Natural killer cell (primary cell): ENCODE results near the gene DHCR24. TPM values are rescaled to one million over a fixed set of nuclear protein-coding genes. Genes with fewer than 3 reads are reported as not detected.

Experiments used
- ATAC-seq, 3 donors: fragments of 150-1000 bp in 2 of 3; fragments of 200-7000 bp in 1 of 3; cut with Tn5 transposase; 1 replicate in 1 of 3; 2 replicates in 2 of 3; pipeline ENCODE4 v1.10.0; 2021; ENCODE audit warnings: mild to moderate bottlenecking in 2 of 3, moderate library complexity in 2 of 3
- DNase-seq, 2 donors: peaks; one replicate each; pipeline versions ENCODE4 v3.0.0 to v3.0.0-alpha.2; 2013 to 2021; ENCODE audit warnings: mixed read lengths in 1 of 2
- H3K27ac ChIP-seq: one replicate; pipeline ENCODE4 v1.5.1; 2013; ENCODE audit warnings: mild to moderate bottlenecking, low read length
- H3K27me3 ChIP-seq: one replicate; pipeline ENCODE4 v1.6.1; 2013; ENCODE audit warnings: low read length; ENCODE audit not compliant: control insufficient read depth, insufficient read depth
- H3K36me3 ChIP-seq: one replicate; pipeline ENCODE4 v1.6.1; 2013; ENCODE audit warnings: low read length; ENCODE audit not compliant: control insufficient read depth, insufficient read depth
- H3K4me1 ChIP-seq: one replicate; pipeline ENCODE4 v1.6.1; 2013; ENCODE audit warnings: low read length; ENCODE audit not compliant: control insufficient read depth, insufficient read depth
- H3K4me3 ChIP-seq: one replicate; pipeline ENCODE4 v1.5.1; 2013; ENCODE audit warnings: low read length
- H3K9me3 ChIP-seq: one replicate; pipeline ENCODE4 v1.6.1; 2013; ENCODE audit warnings: low read length; ENCODE audit not compliant: control insufficient read depth, insufficient read depth
- H3K27ac Mint-ChIP-seq, 2 donors: one replicate each; pipeline ENCODE4 v1.8.0; 2022; ENCODE audit warnings: mild to moderate bottlenecking in 2 of 2, mixed read lengths in 2 of 2, moderate library complexity in 1 of 2
- H3K27me3 Mint-ChIP-seq, 2 donors: one replicate each; pipeline ENCODE4 v1.8.0; 2022; ENCODE audit warnings: low read depth in 2 of 2, mixed read lengths in 2 of 2
- H3K36me3 Mint-ChIP-seq: one replicate; pipeline ENCODE4 v1.8.0; 2022; ENCODE audit warnings: mixed read lengths
- H3K4me1 Mint-ChIP-seq, 2 donors: one replicate each; pipeline ENCODE4 v1.8.0; 2022; ENCODE audit warnings: mixed read lengths in 2 of 2
- H3K4me3 Mint-ChIP-seq: one replicate; pipeline ENCODE4 v1.8.0; 2022; ENCODE audit warnings: mild to moderate bottlenecking, moderate library complexity, mixed read lengths
- H3K9me3 Mint-ChIP-seq, 2 donors: one replicate each; pipeline ENCODE4 v1.8.0; 2022; ENCODE audit warnings: mixed read lengths in 2 of 2
- WGBS: methylation state at CpG from one replicate; pipeline ENCODE4 v1.1.7; 2013; ENCODE audit warnings: missing lambda C conversion rate; ENCODE audit not compliant: insufficient coverage; 5-methylcytosine and 5-hydroxymethylcytosine counted together
- intact Hi-C: fragments of 100-400 bp; cut with micrococcal nuclease; formaldehyde crosslinking; loops from one replicate; pipeline ENCODE4 v1.14.2; 2022
- total RNA-seq, 4 donors: library from RNA; stranded (reverse); fragments of 120-200 nt in 1 of 4; gene quantifications; one replicate each; pipeline versions ENCODE4 v1.2.3 to v1.2.4, GENCODE V29; 2013 to 2022
- TF ChIP-seq, protein P1 (sequence below): fragments of 200-600 bp; IDR thresholded peaks from one replicate; pipeline ENCODE4 v1.8.0; 2022; ENCODE audit warnings: antibody characterized with exemption

Gene DHCR24
- total RNA-seq, 3 donors from 2014 or later (not counting 1 experiment from before 2014, with no cell fraction given) = 8.7 to 17.2 (median 10.4) TPM

- H3K27me3 Mint-ChIP-seq = no peaks in the 10 kb centered on the region
- peaks cover 73 to 83% of the 10 kb centered on the region in 2 donors for H3K4me1 Mint-ChIP-seq
- Histone ChIP-seq H3K4me3 (no peak overlapping the region), H3K27me3 (no peaks in the 10 kb centered on the region), H3K27ac (peak overlapping the region; percentile 74), H3K36me3 (peaks cover 2% of the 10 kb centered on the region), H3K4me1 (peaks cover 82% of the 10 kb centered on the region), H3K9me3 (no peaks in the 10 kb centered on the region)
- WGBS = 51% methylated on average over 6 of the region's 6 CpGs
- intact Hi-C loops = loop anchor here (5.0 kb wide), 3 partner anchors 317 to 732 kb away; partner anchors contain the start of gene SSBP3
- no peaks in the 10 kb centered on the region for H3K9me3 Mint-ChIP-seq
- H3K4me3 Mint-ChIP-seq = peak overlapping the region; percentile 72
- peak in 1 of 3 donors; percentile 5 for ATAC-seq
- H3K27ac Mint-ChIP-seq = peak overlapping the region; percentile 91 to 95
- DNase-seq = peak in 1 of 2 donors; percentile 15
- TF ChIP-seq, protein P1, sequence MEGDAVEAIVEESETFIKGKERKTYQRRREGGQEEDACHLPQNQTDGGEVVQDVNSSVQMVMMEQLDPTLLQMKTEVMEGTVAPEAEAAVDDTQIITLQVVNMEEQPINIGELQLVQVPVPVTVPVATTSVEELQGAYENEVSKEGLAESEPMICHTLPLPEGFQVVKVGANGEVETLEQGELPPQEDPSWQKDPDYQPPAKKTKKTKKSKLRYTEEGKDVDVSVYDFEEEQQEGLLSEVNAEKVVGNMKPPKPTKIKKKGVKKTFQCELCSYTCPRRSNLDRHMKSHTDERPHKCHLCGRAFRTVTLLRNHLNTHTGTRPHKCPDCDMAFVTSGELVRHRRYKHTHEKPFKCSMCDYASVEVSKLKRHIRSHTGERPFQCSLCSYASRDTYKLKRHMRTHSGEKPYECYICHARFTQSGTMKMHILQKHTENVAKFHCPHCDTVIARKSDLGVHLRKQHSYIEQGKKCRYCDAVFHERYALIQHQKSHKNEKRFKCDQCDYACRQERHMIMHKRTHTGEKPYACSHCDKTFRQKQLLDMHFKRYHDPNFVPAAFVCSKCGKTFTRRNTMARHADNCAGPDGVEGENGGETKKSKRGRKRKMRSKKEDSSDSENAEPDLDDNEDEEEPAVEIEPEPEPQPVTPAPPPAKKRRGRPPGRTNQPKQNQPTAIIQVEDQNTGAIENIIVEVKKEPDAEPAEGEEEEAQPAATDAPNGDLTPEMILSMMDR = no peak
- no peaks in the 10 kb centered on the region for H3K36me3 Mint-ChIP-seq
These were observed 82.4 kb downstream of the DHCR24 start for GRCh38 chr1:54804471-54805132.

GRCh38 chr1:54803761-54804470 is 83.1 kb downstream of the DHCR24 start:
- 84% methylated on average over 4 of the region's 4 CpGs for WGBS
- DNase-seq (peak in 1 of 2 donors; percentile 14), ATAC-seq (no peak)
- Histone ChIP-seq H3K27me3 (no peaks in the 10 kb centered on the region), H3K4me1 (peaks cover 82% of the 10 kb centered on the region), H3K36me3 (no peaks in the 10 kb centered on the region), H3K4me3 (no peak overlapping the region), H3K27ac (peak overlapping the region; percentile 74), H3K9me3 (no peaks in the 10 kb centered on the region)
- Mint-ChIP-seq H3K9me3 (no peaks in the 10 kb centered on the region), H3K36me3 (no peaks in the 10 kb centered on the region), H3K4me1 (peaks cover 76 to 85% of the 10 kb centered on the region in 2 donors), H3K27ac (peak overlapping the region; percentile 91 to 95), H3K27me3 (no peaks in the 10 kb centered on the region), H3K4me3 (peak overlapping the region; percentile 72)
- intact Hi-C loops = loop anchor here (5.0 kb wide), 1 partner anchor 732 kb away; no protein-coding TSS in a partner anchor
- TF ChIP-seq, protein P1 = no peak

GRCh38 chr1:54800899-54801759 is 85.9 kb downstream of the DHCR24 start, which contains the start of gene TTC22:
Gene TTC22, minus strand, starts transcription at chr1:54801323. Its CDS starts 160 bp downstream, at chr1:54801163.
- peaks cover 66% of the 10 kb centered on the region for H3K4me1 ChIP-seq
- no peaks in the 10 kb centered on the region for H3K9me3 Mint-ChIP-seq
- no peaks in the 10 kb centered on the region for H3K36me3 Mint-ChIP-seq
- H3K4me1 Mint-ChIP-seq = peaks cover 79 to 85% of the 10 kb centered on the region in 2 donors
- no peaks in the 10 kb centered on the region for H3K9me3 ChIP-seq
- ATAC-seq = peak; percentile 77 to 89 (median 84)
- intact Hi-C loops = loop anchor here (1.0 to 5.0 kb wide), 2 partner anchors 37 to 729 kb away; partner anchors contain the start of gene PARS2
- peak within 1 kb of the TSS; percentile 70 for H3K27ac ChIP-seq
- H3K27me3 Mint-ChIP-seq = no peaks in the 10 kb centered on the region
- peak within 1 kb of the TSS; percentile 91 to 95 for H3K27ac Mint-ChIP-seq
- no peaks in the 10 kb centered on the region for H3K27me3 ChIP-seq
- H3K36me3 ChIP-seq = peaks cover 2% of the 10 kb centered on the region
- DNase-seq = peak; percentile 65 to 80
- H3K4me3 Mint-ChIP-seq = peak within 1 kb of the TSS; percentile 92
- 1% methylated on average over 58 of the region's 58 CpGs for WGBS
- TF ChIP-seq, protein P1 = peak; percentile 72
- H3K4me3 ChIP-seq = peak within 1 kb of the TSS; percentile 80
